B cell (primary cell): Measurements from ENCODE around the gene PLCG1. TPM values are rescaled to one million over a fixed set of nuclear protein-coding genes. Genes with fewer than 3 reads are reported as not detected.
"Not testable (repeated sequence)": the region's sequence is repeated elsewhere in the genome, so short reads cannot be mapped to it uniquely, and the experiment has no call there.

Source experiments
- ATAC-seq: fragments of 200-7000 bp; cut with Tn5 transposase; one replicate; pipeline ENCODE4 v1.10.0; 2021; ENCODE audit warnings: low read depth, mild to moderate bottlenecking, moderate number of reproducible peaks, moderate library complexity
- CTCF ChIA-PET: fragments of 350-600 bp; sonication (Branson Sonifier 250); formaldehyde crosslinking; loops from one replicate; lab custom pipeline; 2021; ENCODE audit warnings: antibody characterized with exemption, inconsistent platforms; lab: Charles Lee
- POLR2A ChIA-PET: fragments of 350-600 bp; sonication (Branson Sonifier 250); formaldehyde crosslinking; loops from one replicate; lab custom pipeline; 2021; ENCODE audit warnings: antibody characterized with exemption; lab: Charles Lee
- DNase-seq: peaks from one replicate; pipeline ENCODE4 v3.0.0; 2013
- H2AFZ ChIP-seq: 2 replicates; pipeline ENCODE4 v1.6.1; 2012; ENCODE audit warnings: mild to moderate bottlenecking, low read depth, low read length; ENCODE audit not compliant: insufficient read depth, poor library complexity, severe bottlenecking
- H3K27ac ChIP-seq, 2 donors: 1 replicate in 1 of 2; 2 replicates in 1 of 2; pipeline ENCODE4 v1.5.1; 2012 to 2013; ENCODE audit warnings: low read length in 2 of 2, mild to moderate bottlenecking in 2 of 2, moderate library complexity in 1 of 2
- H3K27me3 ChIP-seq, 4 experiments: fragments of 200-600 bp in 1 of 4; sonication (generic) in 1 of 4; replicated peaks in 1 of 4; 1 replicate in 2 of 4; 2 replicates in 2 of 4; pipeline versions ENCODE4 v1.6.1 to v1.7.0; 2013 to 2016; ENCODE audit warnings: low read length in 3 of 4, mild to moderate bottlenecking in 2 of 4, mixed read lengths in 1 of 4, moderate library complexity in 1 of 4; ENCODE audit not compliant: insufficient read depth in 4 of 4, control insufficient read depth in 3 of 4; ENCODE audit errors: control extremely low read depth in 1 of 4
- H3K36me3 ChIP-seq, 2 experiments: replicated peaks in 1 of 2; 1 replicate in 1 of 2; 2 replicates in 1 of 2; pipeline versions ENCODE4 v1.6.1 to v1.7.1; 2013; ENCODE audit warnings: low read length in 1 of 2; ENCODE audit not compliant: insufficient read depth in 2 of 2, control insufficient read depth in 1 of 2; ENCODE audit errors: control extremely low read depth in 1 of 2, extremely low read depth in 1 of 2
- H3K4me1 ChIP-seq, 2 donors: fragments of 200-600 bp in 1 of 2; sonication (generic) in 1 of 2; 1 replicate in 1 of 2; 2 replicates in 1 of 2; pipeline versions ENCODE4 v1.5.1 to v1.6.1; 2013 to 2017; ENCODE audit warnings: low read length in 2 of 2; ENCODE audit not compliant: control insufficient read depth in 2 of 2, insufficient read depth in 2 of 2
- H3K4me2 ChIP-seq: replicated peaks from 2 replicates; pipeline ENCODE3; 2012; ENCODE audit warnings: mild to moderate bottlenecking, low read depth, low read length; ENCODE audit not compliant: poor library complexity, severe bottlenecking
- H3K4me3 ChIP-seq, 5 experiments: fragments of 200-600 bp in 1 of 5; sonication (generic) in 1 of 5; 1 replicate in 3 of 5; 2 replicates in 2 of 5; pipeline versions ENCODE4 v1.5.1 to v1.7.0; 2011 to 2016; ENCODE audit warnings: low read length in 4 of 5, mild to moderate bottlenecking in 4 of 5, low read depth in 2 of 5, control low read depth in 1 of 5, moderate library complexity in 1 of 5; ENCODE audit not compliant: insufficient read depth in 1 of 5; ENCODE audit errors: control extremely low read depth in 1 of 5, extremely low read depth in 1 of 5
- H3K79me2 ChIP-seq: fragments of 200-600 bp; sonication (generic); one replicate; pipeline ENCODE4 v1.6.0; 2016; ENCODE audit warnings: low read length; ENCODE audit not compliant: control insufficient read depth, insufficient read depth
- H3K9ac ChIP-seq: fragments of 200-600 bp; sonication (generic); 2 replicates; pipeline ENCODE4 v1.6.1; 2017; ENCODE audit warnings: mild to moderate bottlenecking, low read length, moderate library complexity
- H3K9me3 ChIP-seq, 3 donors: one replicate each; pipeline versions ENCODE4 v1.6.1 to v1.7.1; 2013; ENCODE audit warnings: low read length in 2 of 3; ENCODE audit not compliant: control insufficient read depth in 2 of 3, insufficient read depth in 1 of 3; ENCODE audit errors: control extremely low read depth in 1 of 3
- H4K20me1 ChIP-seq: 2 replicates; pipeline ENCODE4 v1.6.0; 2012; ENCODE audit warnings: mild to moderate bottlenecking, low read length; ENCODE audit not compliant: insufficient read depth, control insufficient read depth, poor library complexity, severe bottlenecking
- H3K27ac Mint-ChIP-seq: one replicate; pipeline ENCODE4 v1.8.0; 2021; ENCODE audit warnings: mixed read lengths
- H3K27me3 Mint-ChIP-seq: one replicate; pipeline ENCODE4 v1.8.0; 2021; ENCODE audit warnings: mixed read lengths
- H3K4me1 Mint-ChIP-seq: one replicate; pipeline ENCODE4 v1.8.0; 2021; ENCODE audit warnings: mixed read lengths
- H3K4me3 Mint-ChIP-seq: one replicate; pipeline ENCODE4 v1.8.0; 2021; ENCODE audit warnings: mixed read lengths
- H3K9me3 Mint-ChIP-seq: one replicate; pipeline ENCODE4 v1.8.0; 2022; ENCODE audit warnings: mixed read lengths; ENCODE audit not compliant: insufficient read depth
- EZH2 ChIP-seq: IDR thresholded peaks from 2 replicates; pipeline ENCODE4 v1.6.1; 2012; ENCODE audit warnings: borderline replicate concordance, low read depth, mild to moderate bottlenecking, moderate library complexity, low read length; ENCODE audit not compliant: insufficient read depth, poor library complexity, severe bottlenecking
- WGBS: methylation state at CpG from one replicate; pipeline ENCODE4 v1.1.5; 2013; ENCODE audit warnings: missing lambda C conversion rate; ENCODE audit not compliant: insufficient coverage; 5-methylcytosine and 5-hydroxymethylcytosine counted together
- intact Hi-C: fragments of 100-400 bp; cut with micrococcal nuclease; formaldehyde crosslinking; loops from one replicate; pipeline ENCODE4 v1.10.0; 2022
- polyA plus RNA-seq: library from polyadenylated mRNA; depleted of rRNA; stranded (reverse); fragments of >200 nt; gene quantifications from 2 replicates; pipeline ENCODE4 v1.2.3, GENCODE V29; 2012
- total RNA-seq, 2 donors: library from RNA; stranded (reverse); fragments of 120-200 nt in 1 of 2; gene quantifications; 1 replicate in 1 of 2; 2 replicates in 1 of 2; pipeline versions ENCODE4 v1.2.3 to v1.2.4, GENCODE V29; 2013 to 2022
- TF ChIP-seq, protein P1 (sequence below): fragments of 200-600 bp; IDR thresholded peaks from one replicate; pipeline ENCODE4 v1.8.0; 2022; ENCODE audit warnings: antibody characterized with exemption, mild to moderate bottlenecking

The PLCG1 gene
- total and polyA plus RNA-seq, 2 donors (not counting 1 experiment from before 2014, with no cell fraction given), result 98.7 to 101 TPM

DNA sequence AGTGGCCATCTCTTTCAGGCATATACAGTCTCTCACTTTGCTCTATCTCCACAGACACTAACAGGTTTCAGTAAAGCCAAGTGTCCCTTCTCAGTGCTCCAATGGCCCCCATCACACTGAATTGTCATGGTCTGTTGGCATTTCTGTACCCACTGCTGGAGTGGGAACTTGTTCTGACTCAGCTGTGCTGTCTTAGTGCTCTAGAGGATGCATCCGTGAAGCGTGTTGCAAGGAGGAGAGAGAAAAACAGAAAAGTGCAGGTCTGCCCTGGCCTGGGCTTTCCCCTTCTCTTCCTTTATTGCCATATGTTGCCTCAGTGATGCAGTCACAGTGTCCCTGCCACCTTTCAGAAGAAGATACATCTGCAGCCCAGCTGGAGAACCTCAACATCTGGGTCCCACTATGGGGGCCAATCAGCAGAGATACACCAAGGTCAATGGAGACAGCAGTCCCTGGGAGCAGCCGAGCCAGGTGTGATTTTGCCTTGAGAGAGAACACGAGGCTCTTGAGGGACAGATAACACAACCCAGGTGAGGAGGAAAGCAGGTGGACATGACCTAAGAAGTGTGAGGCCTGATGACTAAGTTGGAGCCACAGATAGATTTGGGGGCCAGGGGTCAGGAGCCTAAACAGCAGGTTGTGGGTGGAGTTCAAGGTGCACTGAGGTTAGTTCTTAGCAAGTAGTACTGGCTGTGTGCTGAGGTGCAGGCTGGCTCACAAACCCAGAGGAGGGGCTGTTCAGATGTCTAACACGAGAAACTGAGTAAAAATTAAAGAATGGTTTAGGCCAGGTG lies 5.6 kb upstream of the PLCG1 start:
- Histone ChIP-seq H3K4me2 (no peak overlapping the region), H3K79me2 (no peaks in the 10 kb centered on the region), H3K36me3 (no peaks in the 10 kb centered on the region), H3K27ac (no peak overlapping the region), H3K9ac (no peak overlapping the region), H2AFZ (no peak overlapping the region), H4K20me1 (no peaks in the 10 kb centered on the region), H3K27me3 (no peaks in the 10 kb centered on the region), H3K9me3 (no peaks in the 10 kb centered on the region), H3K4me1 (peaks cover 6 to 21% of the 10 kb centered on the region in 2 donors), H3K4me3 (no peak overlapping the region)
- ChIA-PET CTCF (interaction anchor here (0.7 to 10.0 kb wide), 5 partner anchors 15 to 208 kb away, joined by 3 to 122 read pairs (median 5); partner anchors contain the start of gene LPIN3), POLR2A (no interaction called here)
- H3K27me3 Mint-ChIP-seq, result no peaks in the 10 kb centered on the region
- TF ChIP-seq EZH2, result no peak
- TF ChIP-seq, protein P1, sequence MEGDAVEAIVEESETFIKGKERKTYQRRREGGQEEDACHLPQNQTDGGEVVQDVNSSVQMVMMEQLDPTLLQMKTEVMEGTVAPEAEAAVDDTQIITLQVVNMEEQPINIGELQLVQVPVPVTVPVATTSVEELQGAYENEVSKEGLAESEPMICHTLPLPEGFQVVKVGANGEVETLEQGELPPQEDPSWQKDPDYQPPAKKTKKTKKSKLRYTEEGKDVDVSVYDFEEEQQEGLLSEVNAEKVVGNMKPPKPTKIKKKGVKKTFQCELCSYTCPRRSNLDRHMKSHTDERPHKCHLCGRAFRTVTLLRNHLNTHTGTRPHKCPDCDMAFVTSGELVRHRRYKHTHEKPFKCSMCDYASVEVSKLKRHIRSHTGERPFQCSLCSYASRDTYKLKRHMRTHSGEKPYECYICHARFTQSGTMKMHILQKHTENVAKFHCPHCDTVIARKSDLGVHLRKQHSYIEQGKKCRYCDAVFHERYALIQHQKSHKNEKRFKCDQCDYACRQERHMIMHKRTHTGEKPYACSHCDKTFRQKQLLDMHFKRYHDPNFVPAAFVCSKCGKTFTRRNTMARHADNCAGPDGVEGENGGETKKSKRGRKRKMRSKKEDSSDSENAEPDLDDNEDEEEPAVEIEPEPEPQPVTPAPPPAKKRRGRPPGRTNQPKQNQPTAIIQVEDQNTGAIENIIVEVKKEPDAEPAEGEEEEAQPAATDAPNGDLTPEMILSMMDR, result no peak
- H3K4me3 Mint-ChIP-seq, result no peak overlapping the region
- whole genome bisulfite sequencing, result 64% methylated on average over 4 of the region's 5 CpGs
- no peak overlapping the region for H3K27ac Mint-ChIP-seq
- ATAC-seq (no peak), DNase-seq (no peak)
- intact Hi-C loops, result no loop called here
- no peaks in the 10 kb centered on the region for H3K9me3 Mint-ChIP-seq
- peaks cover 28% of the 10 kb centered on the region for H3K4me1 Mint-ChIP-seq

DNA sequence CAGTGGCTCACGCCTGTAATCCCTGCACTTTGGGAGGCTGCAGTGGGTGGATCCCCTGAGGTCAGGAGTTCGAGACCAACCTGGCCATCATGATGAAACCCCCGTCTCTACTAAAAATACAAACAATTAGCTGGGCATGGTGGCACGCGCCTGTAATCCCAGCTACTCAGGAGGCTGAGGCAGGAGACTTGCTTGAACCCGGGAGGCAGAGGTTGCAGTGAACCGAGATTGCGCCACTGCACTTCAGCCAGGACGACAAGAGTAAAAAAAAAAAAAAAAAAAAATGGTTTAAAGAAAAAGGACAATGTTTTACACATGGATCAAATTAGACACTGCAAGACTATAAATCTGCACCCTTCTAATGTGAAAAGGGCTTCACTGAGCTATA lies 5.0 kb upstream of the PLCG1 start:
- intact Hi-C loops, H3K9me3 Mint-ChIP-seq, DNase-seq, H3K27me3 Mint-ChIP-seq, H3K27ac Mint-ChIP-seq, H3K4me3 Mint-ChIP-seq, ATAC-seq, H3K4me3 ChIP-seq, H3K4me2 ChIP-seq, H3K36me3 ChIP-seq, H3K27ac ChIP-seq, H3K9ac ChIP-seq, H3K79me2 ChIP-seq, H3K27me3 ChIP-seq, H2AFZ ChIP-seq, H4K20me1 ChIP-seq, H3K9me3 ChIP-seq: not testable (repeated sequence)
- 93% methylated on average over 6 of the region's 9 CpGs for WGBS
- H3K4me1 ChIP-seq, result peaks cover 6 to 21% of the 10 kb centered on the region in 2 donors
- ChIA-PET POLR2A (interaction anchor here (0.6 kb wide), 1 partner anchor 121 kb away, joined by 3 read pairs; no protein-coding TSS in a partner anchor), CTCF (interaction anchor here (0.7 to 10.0 kb wide), 5 partner anchors 16 to 207 kb away, joined by 3 to 122 read pairs (median 16); partner anchors contain the start of gene LPIN3)
- peaks cover 28% of the 10 kb centered on the region for H3K4me1 Mint-ChIP-seq
